ENCODE measurements around the gene PLEKHG4B. TPM values are rescaled to one million over a fixed set of nuclear protein-coding genes. Genes with fewer than 3 reads are reported as not detected.

Gene PLEKHG4B
- total RNA-seq, 1 donor from 2014 or later = 22.0 TPM

- no peak for DNase-seq (ENCODE audit: low read depth, low spot score)
- Mint-ChIP-seq H3K36me3 (ENCODE audit: low read depth) (no peaks in the 10 kb centered on the region), H3K4me1 (peaks cover 22% of the 10 kb centered on the region), H3K4me3 (no peak overlapping the region), H3K27me3 (ENCODE audit: low read depth) (peaks cover 3% of the 10 kb centered on the region), H3K27ac (ENCODE audit: unreplicated experiment) (no peak overlapping the region), H3K9me3 (no peaks in the 10 kb centered on the region)
- no peak for TF ChIP-seq CTCF (conservative IDR thresholded peaks at IDR 0.05)
Measured at GRCh38 chr5:192970-193831, 101.2 kb downstream of the PLEKHG4B start.

GRCh38 chr5:194102-194501 lies 102.1 kb downstream of the PLEKHG4B start:
- H3K36me3 Mint-ChIP-seq (ENCODE audit: low read depth) = no peaks in the 10 kb centered on the region
- no peak overlapping the region for H3K27ac Mint-ChIP-seq (ENCODE audit: unreplicated experiment)
- no peak overlapping the region for H3K4me3 Mint-ChIP-seq
- no peaks in the 10 kb centered on the region for H3K27me3 Mint-ChIP-seq (ENCODE audit: low read depth)
- peaks cover 15% of the 10 kb centered on the region for H3K4me1 Mint-ChIP-seq
- TF ChIP-seq CTCF (conservative IDR thresholded peaks at IDR 0.05) = no peak
- H3K9me3 Mint-ChIP-seq = no peaks in the 10 kb centered on the region
- no peak for DNase-seq (ENCODE audit: low read depth, low spot score)

DNA sequence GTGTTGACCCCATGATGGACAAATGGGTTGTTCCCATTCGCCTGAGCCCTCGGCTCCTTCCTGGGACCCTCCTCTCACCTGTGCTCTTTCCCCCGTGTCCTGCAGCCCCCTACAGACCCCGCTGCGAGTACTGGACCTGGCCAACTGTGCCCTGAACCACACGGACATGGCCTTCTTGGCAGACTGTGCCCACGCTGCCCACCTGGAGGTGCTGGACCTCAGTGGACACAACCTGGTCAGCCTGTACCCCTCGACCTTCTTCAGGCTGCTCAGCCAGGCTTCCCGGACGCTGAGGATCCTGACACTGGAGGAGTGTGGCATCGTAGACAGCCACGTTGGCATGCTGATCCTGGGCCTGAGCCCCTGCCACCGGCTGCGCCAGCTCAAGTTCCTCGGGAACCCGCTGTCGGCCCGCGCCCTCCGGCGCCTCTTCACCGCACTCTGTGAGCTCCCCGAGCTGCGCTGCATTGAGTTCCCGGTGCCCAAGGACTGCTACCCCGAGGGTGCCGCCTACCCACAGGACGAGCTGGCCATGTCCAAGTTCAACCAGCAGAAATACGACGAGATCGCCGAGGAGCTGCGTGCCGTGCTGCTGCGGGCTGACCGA lies 102.7 kb downstream of the PLEKHG4B start:
- H3K27me3 Mint-ChIP-seq (ENCODE audit: low read depth) = no peaks in the 10 kb centered on the region
- H3K4me1 Mint-ChIP-seq = peaks cover 15% of the 10 kb centered on the region
- TF ChIP-seq CTCF (conservative IDR thresholded peaks at IDR 0.05) = no peak
- H3K4me3 Mint-ChIP-seq = no peak overlapping the region
- no peak overlapping the region for H3K27ac Mint-ChIP-seq (ENCODE audit: unreplicated experiment)
- no peaks in the 10 kb centered on the region for H3K36me3 Mint-ChIP-seq (ENCODE audit: low read depth)
- DNase-seq (ENCODE audit: low read depth, low spot score) = no peak
- H3K9me3 Mint-ChIP-seq = no peaks in the 10 kb centered on the region

DNA sequence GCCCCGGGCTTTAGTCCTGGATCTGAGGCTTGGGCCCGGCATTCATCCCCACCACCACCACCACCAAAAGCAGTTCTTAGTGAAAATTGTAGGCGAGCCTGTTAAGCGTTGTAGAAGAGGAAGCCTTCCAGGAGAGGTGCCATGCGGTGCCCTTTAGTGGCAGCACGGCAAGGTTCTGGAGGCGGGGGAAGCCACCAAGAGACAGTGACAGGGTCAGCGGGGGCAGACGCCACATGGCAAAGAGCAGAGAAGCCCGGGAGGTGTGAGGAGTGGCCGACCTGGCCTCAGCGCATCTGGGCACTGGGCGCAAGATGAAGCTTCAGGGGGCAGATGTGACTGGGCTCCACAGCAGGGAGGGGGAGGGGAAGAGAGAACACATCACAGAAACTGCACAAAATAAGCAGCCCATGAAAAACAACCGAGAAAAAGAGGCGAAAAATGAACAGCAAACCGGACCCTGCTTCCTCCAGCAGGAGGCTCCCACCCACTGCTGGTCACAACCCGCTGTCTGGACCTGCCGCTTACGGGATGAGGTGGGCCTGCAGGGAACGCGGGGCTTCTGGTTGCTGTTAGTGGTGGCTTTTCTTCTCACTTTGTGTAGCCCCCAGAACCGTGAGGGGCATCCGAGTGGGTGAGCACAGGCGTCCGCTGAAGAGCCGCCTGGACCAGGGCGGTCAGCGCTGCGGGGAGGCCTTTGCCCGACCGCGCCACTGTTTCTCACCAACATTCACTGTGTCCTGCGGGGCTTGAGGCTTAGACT lies 103.6 kb downstream of the PLEKHG4B start:
- no peak for DNase-seq (ENCODE audit: low read depth, low spot score)
- H3K27ac Mint-ChIP-seq (ENCODE audit: unreplicated experiment) = peak overlapping the region; percentile 71
- no peaks in the 10 kb centered on the region for H3K9me3 Mint-ChIP-seq
- no peaks in the 10 kb centered on the region for H3K36me3 Mint-ChIP-seq (ENCODE audit: low read depth)
- peaks cover 9% of the 10 kb centered on the region for H3K4me1 Mint-ChIP-seq
- no peak overlapping the region for H3K4me3 Mint-ChIP-seq
- no peaks in the 10 kb centered on the region for H3K27me3 Mint-ChIP-seq (ENCODE audit: low read depth)
- no peak for TF ChIP-seq CTCF (conservative IDR thresholded peaks at IDR 0.05)

- H3K27ac Mint-ChIP-seq (ENCODE audit: unreplicated experiment) = no peak overlapping the region
- no peaks in the 10 kb centered on the region for H3K36me3 Mint-ChIP-seq (ENCODE audit: low read depth)
- H3K4me1 Mint-ChIP-seq = peaks cover 9% of the 10 kb centered on the region
- H3K27me3 Mint-ChIP-seq (ENCODE audit: low read depth) = no peaks in the 10 kb centered on the region
- no peak overlapping the region for H3K4me3 Mint-ChIP-seq
- DNase-seq (ENCODE audit: low read depth, low spot score) = no peak
- no peak for TF ChIP-seq CTCF (conservative IDR thresholded peaks at IDR 0.05)
- no peaks in the 10 kb centered on the region for H3K9me3 Mint-ChIP-seq
Measured at GRCh38 chr5:196350-196749, 104.4 kb downstream of the PLEKHG4B start.

Measured in neural crest cell (in vitro differentiated cells).